ENCODE measurements around the gene ABCD3. TPM values are rescaled to one million over a fixed set of nuclear protein-coding genes. Genes with fewer than 3 reads are reported as not detected.

The ABCD3 gene
- total and polyA plus RNA-seq, 2 of the 13 experiments (the other 11 are each of a cell fraction or from before 2014, with no cell fraction given) = 27.5 to 166 TPM

- TF ChIP-seq BCL3 (CRISPR knock-in tag; IDR thresholded peaks at IDR 0.05) (no peak), DRAP1 (CRISPR knock-in tag; IDR thresholded peaks at IDR 0.05) (no peak), SRSF1 (optimal IDR thresholded peaks at IDR 0.05; ENCODE audit: low read depth, low read length) (no peak), ZFP82 (CRISPR knock-in tag; IDR thresholded peaks at IDR 0.05; ENCODE audit: borderline replicate concordance) (no peak), ZNF275 (CRISPR knock-in tag; IDR thresholded peaks at IDR 0.05; ENCODE audit: borderline replicate concordance) (no peak), ZNF496 (CRISPR knock-in tag; IDR thresholded peaks at IDR 0.05; ENCODE audit: insufficient replicate concordance) (no peak), DNMT3B (CRISPR knock-in tag; conservative IDR thresholded peaks at IDR 0.05) (no peak), TEAD3 (CRISPR knock-in tag; optimal IDR thresholded peaks at IDR 0.05; ENCODE audit: borderline replicate concordance) (no peak), TFDP1 (CRISPR knock-in tag; IDR thresholded peaks at IDR 0.05; ENCODE audit: borderline replicate concordance) (no peak), ZNF563 (CRISPR knock-in tag; IDR thresholded peaks at IDR 0.05) (no peak), TBP (CRISPR knock-in tag; IDR thresholded peaks at IDR 0.05) (no peak), ZNF570 (CRISPR knock-in tag; IDR thresholded peaks at IDR 0.05; ENCODE audit: borderline replicate concordance) (no peak), SSRP1 (CRISPR knock-in tag; IDR thresholded peaks at IDR 0.05) (0 out of 2 replicates have a peak, but pooled peaks have one; percentile 25), ZNF414 (CRISPR knock-in tag; IDR thresholded peaks at IDR 0.05) (no peak)
These were observed 536 bp upstream of the ABCD3 start (continued) for GRCh38 chr1:94417728-94417977.

Data from HepG2 (cell line).